IMR-90 (cell line): ENCODE data around the gene FRMPD4. TPM values are rescaled to one million over a fixed set of nuclear protein-coding genes. Genes with fewer than 3 reads are reported as not detected.
A peak's percentile ranks its signal among the peaks of the same experiment; 100 is the strongest.

Source experiments
- ATAC-seq: fragments of 200-7000 bp; cut with Tn5 transposase; 2 replicates; pipeline ENCODE4 v1.9.1; 2020; ENCODE audit warnings: low read depth, mild to moderate bottlenecking, moderate library complexity
- BruUV-seq: library from RNA; stranded (reverse); fragments of 400-500 nt; replicated peaks from 2 replicates; lab custom pipeline; 2021; lab: Mats Ljungman, UMichigan
- CTCF ChIA-PET: fragments of 300-600 bp; formaldehyde crosslinking; extraction: SDS; loops from one replicate; lab custom pipeline; 2021; ENCODE audit warnings: antibody characterized with exemption; lab: Yijun Ruan, JAX
- POLR2A ChIA-PET: fragments of 300-600 bp; sonication (Branson Sonifier 250); formaldehyde crosslinking; loops from one replicate; lab custom pipeline; 2022; ENCODE audit warnings: antibody characterized with exemption; ENCODE audit not compliant: unreplicated experiment; lab: Charles Lee
- DNase-seq: peaks from one replicate; pipeline ENCODE4 v3.0.0; 2013
- H2AFZ ChIP-seq: replicated peaks from 2 replicates; pipeline ENCODE3; 2013; ENCODE audit warnings: low read length, mild to moderate bottlenecking; ENCODE audit not compliant: poor library complexity
- H2AK5ac ChIP-seq: 2 replicates; pipeline ENCODE4 v1.6.1; 2013; ENCODE audit warnings: low read depth, low read length, inconsistent platforms
- H2AK9ac ChIP-seq: replicated peaks from 2 replicates; pipeline ENCODE3; 2013; ENCODE audit warnings: mild to moderate bottlenecking, low read depth, low read length, moderate library complexity; ENCODE audit not compliant: poor library complexity
- H2BK120ac ChIP-seq: 2 replicates; pipeline ENCODE4 v1.6.1; 2013; ENCODE audit warnings: low read depth, low read length, inconsistent platforms
- H2BK15ac ChIP-seq: 3 replicates; pipeline ENCODE4 v1.6.1; 2013; ENCODE audit warnings: low read depth, low read length, inconsistent platforms
- H2BK20ac ChIP-seq: 2 replicates; pipeline ENCODE4 v1.6.1; 2013; ENCODE audit warnings: low read depth, mild to moderate bottlenecking, inconsistent platforms, low read length, moderate library complexity
- H2BK5ac ChIP-seq: 2 replicates; pipeline ENCODE4 v1.6.1; 2013; ENCODE audit warnings: mild to moderate bottlenecking, low read depth, low read length, inconsistent platforms; ENCODE audit not compliant: poor library complexity, severe bottlenecking
- H3K14ac ChIP-seq: replicated peaks from 2 replicates; pipeline ENCODE4 v1.6.1; 2013; ENCODE audit warnings: low read depth, low read length, inconsistent platforms
- H3K18ac ChIP-seq: 2 replicates; pipeline ENCODE4 v1.6.1; 2013; ENCODE audit warnings: low read depth, low read length, control low read depth
- H3K23ac ChIP-seq: 2 replicates; pipeline ENCODE4 v1.6.1; 2013; ENCODE audit warnings: low read depth, low read length, inconsistent platforms
- H3K27ac ChIP-seq: 2 replicates; pipeline ENCODE4 v1.5.1; 2013; ENCODE audit warnings: mild to moderate bottlenecking, control low read depth, low read length; ENCODE audit not compliant: insufficient read depth
- H3K27me3 ChIP-seq: 2 replicates; pipeline ENCODE4 v1.6.1; 2013; ENCODE audit warnings: low read length; ENCODE audit not compliant: control insufficient read depth, insufficient read depth
- H3K36me3 ChIP-seq: 2 replicates; pipeline ENCODE4 v1.6.1; 2013; ENCODE audit warnings: low read length, mixed read lengths; ENCODE audit not compliant: control insufficient read depth, insufficient read depth
- H3K4ac ChIP-seq: 2 replicates; pipeline ENCODE4 v1.6.1; 2013; ENCODE audit warnings: low read depth, low read length, inconsistent platforms
- H3K4me1 ChIP-seq: 2 replicates; pipeline ENCODE4 v1.6.1; 2013; ENCODE audit warnings: low read length, mixed read lengths; ENCODE audit not compliant: control insufficient read depth, insufficient read depth
- H3K4me2 ChIP-seq: 2 replicates; pipeline ENCODE4 v1.6.1; 2013; ENCODE audit warnings: low read depth, mild to moderate bottlenecking, control low read depth, low read length, moderate library complexity
- H3K4me3 ChIP-seq: 2 replicates; pipeline ENCODE4 v1.5.1; 2013; ENCODE audit warnings: low read depth, mild to moderate bottlenecking, control low read depth, low read length, moderate library complexity; ENCODE audit not compliant: insufficient read depth
- H3K56ac ChIP-seq: 2 replicates; pipeline ENCODE4 v1.6.1; 2013; ENCODE audit warnings: low read length, inconsistent platforms; ENCODE audit not compliant: insufficient read depth; ENCODE audit errors: extremely low read depth
- H3K79me1 ChIP-seq, 2 experiments: 2 replicates each; pipeline ENCODE4 v1.6.1; 2013; ENCODE audit warnings: low read length in 2 of 2, inconsistent platforms in 1 of 2, low read depth in 1 of 2
- H3K9ac ChIP-seq: 2 replicates; pipeline ENCODE4 v1.6.1; 2013; ENCODE audit warnings: low read depth, low read length, control low read depth
- H3K9me1 ChIP-seq: 2 replicates; pipeline ENCODE4 v1.6.1; 2013; ENCODE audit warnings: low read length, inconsistent platforms; ENCODE audit not compliant: insufficient read depth
- H3K9me3 ChIP-seq: 2 replicates; pipeline ENCODE4 v1.6.1; 2013; ENCODE audit warnings: low read length; ENCODE audit not compliant: control insufficient read depth, insufficient read depth
- H4K20me1 ChIP-seq: 2 replicates; pipeline ENCODE4 v1.6.1; 2013; ENCODE audit warnings: low read length, inconsistent platforms; ENCODE audit not compliant: insufficient read depth
- H4K5ac ChIP-seq: 2 replicates; pipeline ENCODE4 v1.6.1; 2013; ENCODE audit warnings: mild to moderate bottlenecking, low read depth, low read length, control low read depth
- H4K8ac ChIP-seq, 2 experiments: 2 replicates each; pipeline ENCODE4 v1.6.1; 2013; ENCODE audit warnings: low read depth in 2 of 2, low read length in 2 of 2, control low read depth in 1 of 2, inconsistent platforms in 1 of 2
- H4K91ac ChIP-seq: 2 replicates; pipeline ENCODE4 v1.6.1; 2013; ENCODE audit warnings: low read depth, low read length, inconsistent platforms; ENCODE audit not compliant: insufficient read depth
- BHLHE40 ChIP-seq: fragments of 150-350 bp; IDR thresholded peaks from 2 replicates; pipeline ENCODE4 v1.6.1; 2016; ENCODE audit warnings: mild to moderate bottlenecking, low read depth, low read length
- CEBPB ChIP-seq: IDR thresholded peaks from 2 replicates; pipeline ENCODE4 v1.6.1; 2012; ENCODE audit warnings: low read depth, low read length, improper control_type of control experiment
- CHD1 ChIP-seq: IDR thresholded peaks from 2 replicates; pipeline ENCODE4 v1.6.1; 2012; ENCODE audit warnings: low read depth, low read length, improper control_type of control experiment
- FOS ChIP-seq: fragments of 150-350 bp; IDR thresholded peaks from 2 replicates; pipeline ENCODE4 v1.6.1; 2016; ENCODE audit warnings: low read depth, low read length
- MAFK ChIP-seq: IDR thresholded peaks from 2 replicates; pipeline ENCODE4 v1.6.1; 2012; ENCODE audit warnings: low read depth, low read length, improper control_type of control experiment
- MAZ ChIP-seq: IDR thresholded peaks from 2 replicates; pipeline ENCODE4 v1.6.1; 2012; ENCODE audit warnings: low read depth, mild to moderate bottlenecking, low read length, improper control_type of control experiment, moderate library complexity, borderline replicate concordance
- MXI1 ChIP-seq: IDR thresholded peaks from 2 replicates; pipeline ENCODE4 v1.6.1; 2012; ENCODE audit warnings: low read depth, mild to moderate bottlenecking, low read length, moderate library complexity, borderline replicate concordance
- NFE2L2 ChIP-seq: fragments of 150-350 bp; IDR thresholded peaks from 2 replicates; pipeline ENCODE4 v1.6.1; 2016; ENCODE audit warnings: low read depth, mild to moderate bottlenecking, low read length
- POLR2A ChIP-seq: IDR thresholded peaks from 2 replicates; pipeline ENCODE4 v1.6.1; 2012; ENCODE audit warnings: mild to moderate bottlenecking, low read depth, low read length
- RAD21 ChIP-seq: IDR thresholded peaks from 2 replicates; pipeline ENCODE4 v1.6.1; 2012; ENCODE audit warnings: low read length, improper control_type of control experiment
- RCOR1 ChIP-seq: IDR thresholded peaks from 2 replicates; pipeline ENCODE4 v1.6.1; 2012; ENCODE audit warnings: mild to moderate bottlenecking, low read length, improper control_type of control experiment; ENCODE audit not compliant: insufficient replicate concordance
- RFX5 ChIP-seq: IDR thresholded peaks from 2 replicates; pipeline ENCODE4 v1.8.0; 2012; ENCODE audit warnings: low read depth, mild to moderate bottlenecking, low read length, moderate library complexity
- SMC3 ChIP-seq: fragments of 150-350 bp; IDR thresholded peaks from 2 replicates; pipeline ENCODE4 v1.6.1; 2016; ENCODE audit warnings: low read depth, mild to moderate bottlenecking, antibody characterized with exemption, low read length, moderate library complexity
- WGBS, 2 experiments: methylation state at CpG; one replicate each; pipeline versions ENCODE4 v1.1.5 to v1.1.7; 2013; ENCODE audit warnings: missing lambda C conversion rate in 2 of 2; ENCODE audit not compliant: insufficient read length in 1 of 2; ENCODE audit errors: extremely low coverage in 2 of 2; 5-methylcytosine and 5-hydroxymethylcytosine counted together
- dilution Hi-C: fragments of 300-500 bp; cut with HindIII; formaldehyde crosslinking; loops from one replicate; pipeline ENCODE4 v1.14.3; 2018; ENCODE audit warnings: low sequenced_read_pairs; ENCODE audit not compliant: unreplicated experiment
- in situ Hi-C: fragments of 300-500 bp; cut with MboI; formaldehyde crosslinking; loops from 3 replicates; pipeline ENCODE4 v1.14.3; 2019; ENCODE audit warnings: low sequenced_read_pairs, inconsistent platforms, mixed read lengths
- intact Hi-C: fragments of 100-400 bp; cut with micrococcal nuclease; formaldehyde crosslinking; loops from 2 replicates; pipeline ENCODE4 v1.10.0; 2022
- polyA plus RNA-seq, 3 experiments: library from polyadenylated mRNA; depleted of rRNA; stranded (reverse); fragments of >200 nt; gene quantifications; 2 replicates each; pipeline ENCODE4 v1.2.3, GENCODE V29; 2012; ENCODE audit warnings: low replicate concordance in 1 of 3
- total RNA-seq: library from RNA; depleted of rRNA; stranded (reverse); fragments of >200 nt; gene quantifications from 2 replicates; pipeline ENCODE4 v1.2.3, GENCODE V29; 2012
- TF ChIP-seq, protein P1 (sequence below): conservative IDR thresholded peaks from 2 replicates; pipeline ENCODE4 v1.5.1; 2012; ENCODE audit warnings: mild to moderate bottlenecking, low read depth, low read length, improper control_type of control experiment
- TF ChIP-seq, protein P2 (sequence below): fragments of 150-350 bp; IDR thresholded peaks from 2 replicates; pipeline ENCODE4 v1.6.1; 2016; ENCODE audit warnings: low read depth, mild to moderate bottlenecking, low read length, moderate library complexity, borderline replicate concordance
- TF ChIP-seq, protein P3 (sequence below): fragments of 150-350 bp; IDR thresholded peaks from 2 replicates; pipeline ENCODE4 v1.6.1; 2017; ENCODE audit warnings: mild to moderate bottlenecking, antibody characterized with exemption, low read length, low read depth

Gene FRMPD4
- total and polyA plus RNA-seq, 2 of the 4 experiments (the other 2 are of a cell fraction): 0.53 to 1.1 TPM

DNA sequence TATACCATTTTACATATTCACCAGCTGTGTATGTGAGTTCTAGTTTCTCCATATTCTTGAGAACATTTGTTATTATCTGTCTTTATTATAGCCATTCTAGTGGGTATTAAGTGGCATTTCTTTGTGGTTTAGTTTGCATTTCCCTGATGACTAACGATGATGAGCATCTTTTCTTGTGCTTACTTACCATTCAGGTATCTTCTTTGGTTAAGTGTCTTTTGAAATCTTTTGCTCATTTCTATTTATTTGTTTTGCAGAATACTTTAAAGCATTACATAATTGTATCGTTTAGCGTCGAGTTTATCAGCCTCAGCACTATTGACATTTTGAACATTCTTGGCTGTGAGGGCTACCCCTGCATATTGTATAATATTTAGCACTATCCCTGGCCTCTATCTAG is 85.4 kb downstream of the FRMPD4 start:
- ChIA-PET CTCF (no interaction called here), POLR2A (no interaction called here)
- H2BK5ac ChIP-seq: peak overlapping the region; percentile 66
- no peaks in the 10 kb centered on the region for H4K20me1 ChIP-seq
- no peak overlapping the region; the same call in 1 of the 2 replicates for H3K4me2 ChIP-seq
- dilution Hi-C loops: no loop called here
- no CpG with 5 or more reads among the region's 4 CpGs for WGBS, 2 experiments
- no peak overlapping the region for H3K9ac ChIP-seq
- H3K4me1 ChIP-seq: no peaks in the 10 kb centered on the region
- no peaks in the 10 kb centered on the region for H3K27me3 ChIP-seq
- no peak for TF ChIP-seq MAFK
- TF ChIP-seq, protein P1, sequence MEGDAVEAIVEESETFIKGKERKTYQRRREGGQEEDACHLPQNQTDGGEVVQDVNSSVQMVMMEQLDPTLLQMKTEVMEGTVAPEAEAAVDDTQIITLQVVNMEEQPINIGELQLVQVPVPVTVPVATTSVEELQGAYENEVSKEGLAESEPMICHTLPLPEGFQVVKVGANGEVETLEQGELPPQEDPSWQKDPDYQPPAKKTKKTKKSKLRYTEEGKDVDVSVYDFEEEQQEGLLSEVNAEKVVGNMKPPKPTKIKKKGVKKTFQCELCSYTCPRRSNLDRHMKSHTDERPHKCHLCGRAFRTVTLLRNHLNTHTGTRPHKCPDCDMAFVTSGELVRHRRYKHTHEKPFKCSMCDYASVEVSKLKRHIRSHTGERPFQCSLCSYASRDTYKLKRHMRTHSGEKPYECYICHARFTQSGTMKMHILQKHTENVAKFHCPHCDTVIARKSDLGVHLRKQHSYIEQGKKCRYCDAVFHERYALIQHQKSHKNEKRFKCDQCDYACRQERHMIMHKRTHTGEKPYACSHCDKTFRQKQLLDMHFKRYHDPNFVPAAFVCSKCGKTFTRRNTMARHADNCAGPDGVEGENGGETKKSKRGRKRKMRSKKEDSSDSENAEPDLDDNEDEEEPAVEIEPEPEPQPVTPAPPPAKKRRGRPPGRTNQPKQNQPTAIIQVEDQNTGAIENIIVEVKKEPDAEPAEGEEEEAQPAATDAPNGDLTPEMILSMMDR: no peak
- no peak for TF ChIP-seq POLR2A
- TF ChIP-seq RAD21: no peak
- no peak for TF ChIP-seq RFX5
- TF ChIP-seq CEBPB: no peak
- TF ChIP-seq NFE2L2: no peak
- TF ChIP-seq SMC3: no peak
- TF ChIP-seq, protein P2, sequence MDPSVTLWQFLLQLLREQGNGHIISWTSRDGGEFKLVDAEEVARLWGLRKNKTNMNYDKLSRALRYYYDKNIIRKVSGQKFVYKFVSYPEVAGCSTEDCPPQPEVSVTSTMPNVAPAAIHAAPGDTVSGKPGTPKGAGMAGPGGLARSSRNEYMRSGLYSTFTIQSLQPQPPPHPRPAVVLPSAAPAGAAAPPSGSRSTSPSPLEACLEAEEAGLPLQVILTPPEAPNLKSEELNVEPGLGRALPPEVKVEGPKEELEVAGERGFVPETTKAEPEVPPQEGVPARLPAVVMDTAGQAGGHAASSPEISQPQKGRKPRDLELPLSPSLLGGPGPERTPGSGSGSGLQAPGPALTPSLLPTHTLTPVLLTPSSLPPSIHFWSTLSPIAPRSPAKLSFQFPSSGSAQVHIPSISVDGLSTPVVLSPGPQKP: no peak
- TF ChIP-seq FOS: no peak
- no peak for TF ChIP-seq MXI1
- TF ChIP-seq CHD1: no peak
- TF ChIP-seq RCOR1: no peak
- TF ChIP-seq, protein P3, sequence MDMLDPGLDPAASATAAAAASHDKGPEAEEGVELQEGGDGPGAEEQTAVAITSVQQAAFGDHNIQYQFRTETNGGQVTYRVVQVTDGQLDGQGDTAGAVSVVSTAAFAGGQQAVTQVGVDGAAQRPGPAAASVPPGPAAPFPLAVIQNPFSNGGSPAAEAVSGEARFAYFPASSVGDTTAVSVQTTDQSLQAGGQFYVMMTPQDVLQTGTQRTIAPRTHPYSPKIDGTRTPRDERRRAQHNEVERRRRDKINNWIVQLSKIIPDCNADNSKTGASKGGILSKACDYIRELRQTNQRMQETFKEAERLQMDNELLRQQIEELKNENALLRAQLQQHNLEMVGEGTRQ: no peak
- no peak for TF ChIP-seq MAZ
- no peak for TF ChIP-seq BHLHE40
- in situ Hi-C loops: no loop called here
- no peaks in the 10 kb centered on the region for H3K79me1 ChIP-seq
- H3K18ac ChIP-seq: no peak overlapping the region
- intact Hi-C loops: no loop called here
- H2BK120ac ChIP-seq: no peak overlapping the region
- H3K27ac ChIP-seq: no peak overlapping the region
- no peak overlapping the region for H4K8ac ChIP-seq
- no peaks in the 10 kb centered on the region for H3K9me1 ChIP-seq
- H3K14ac ChIP-seq: no peak overlapping the region
- no peak overlapping the region for H3K23ac ChIP-seq
- no peak overlapping the region for H4K91ac ChIP-seq
- H3K56ac ChIP-seq: no peak overlapping the region
- peaks cover 4% of the 10 kb centered on the region; the same call in 1 of the 2 replicates for H3K9me3 ChIP-seq
- peak; percentile 64 for DNase-seq
- H3K4ac ChIP-seq: no peak overlapping the region
- H2AFZ ChIP-seq: no peak overlapping the region
- H2BK20ac ChIP-seq: no peak overlapping the region
- no peak; the same call in 1 of the 2 replicates for ATAC-seq
- no TSS peak for BruUV-seq
- H2BK15ac ChIP-seq: no peak overlapping the region
- H4K5ac ChIP-seq: no peak overlapping the region
- no peak overlapping the region for H2AK5ac ChIP-seq
- no peak overlapping the region for H3K4me3 ChIP-seq
- no peak overlapping the region for H2AK9ac ChIP-seq
- H3K36me3 ChIP-seq: no peaks in the 10 kb centered on the region
